Ovary (tissue), 3 donors: ENCODE data around the gene MLPH.

Experiments
- CTCF ChIP-seq, 3 donors: fragments of 450-650 bp in 2 of 3; fragments of 200-600 bp in 1 of 3; IDR thresholded peaks; one replicate each; pipeline versions ENCODE4 v1.5.1 to v1.8.0; 2016 to 2022; ENCODE audit warnings: antibody characterized with exemption in 3 of 3, mild to moderate bottlenecking in 1 of 3
- POLR2A ChIP-seq: fragments of 450-650 bp; IDR thresholded peaks from one replicate; pipeline ENCODE4 v1.6.1; 2017; ENCODE audit warnings: antibody characterized with exemption, mild to moderate bottlenecking, moderate library complexity
- donor health status: DM: no; HTN: no; CAD: no.

GRCh38 chr2:237549643-237550415 lies 62.8 kb downstream of the MLPH start:
- no peak for TF ChIP-seq POLR2A
- no peak for TF ChIP-seq CTCF (IDR thresholded peaks at IDR 0.05)
